GM19468 (cell line): Measurements from ENCODE around the gene CTSF.
"Not testable (repeated sequence)": the region's sequence is repeated elsewhere in the genome, so short reads cannot be mapped to it uniquely, and the experiment has no call there.

Experiments
- ATAC-seq: cut with Tn5 transposase; IDR thresholded peaks from one replicate; pipeline ENCODE4 v1.9.1; 2021; ENCODE audit warnings: mild to moderate bottlenecking, moderate library complexity, moderate number of reproducible peaks; ENCODE audit not compliant: unreplicated experiment; ENCODE audit errors: extremely low read depth

The CTSF gene

DNA sequence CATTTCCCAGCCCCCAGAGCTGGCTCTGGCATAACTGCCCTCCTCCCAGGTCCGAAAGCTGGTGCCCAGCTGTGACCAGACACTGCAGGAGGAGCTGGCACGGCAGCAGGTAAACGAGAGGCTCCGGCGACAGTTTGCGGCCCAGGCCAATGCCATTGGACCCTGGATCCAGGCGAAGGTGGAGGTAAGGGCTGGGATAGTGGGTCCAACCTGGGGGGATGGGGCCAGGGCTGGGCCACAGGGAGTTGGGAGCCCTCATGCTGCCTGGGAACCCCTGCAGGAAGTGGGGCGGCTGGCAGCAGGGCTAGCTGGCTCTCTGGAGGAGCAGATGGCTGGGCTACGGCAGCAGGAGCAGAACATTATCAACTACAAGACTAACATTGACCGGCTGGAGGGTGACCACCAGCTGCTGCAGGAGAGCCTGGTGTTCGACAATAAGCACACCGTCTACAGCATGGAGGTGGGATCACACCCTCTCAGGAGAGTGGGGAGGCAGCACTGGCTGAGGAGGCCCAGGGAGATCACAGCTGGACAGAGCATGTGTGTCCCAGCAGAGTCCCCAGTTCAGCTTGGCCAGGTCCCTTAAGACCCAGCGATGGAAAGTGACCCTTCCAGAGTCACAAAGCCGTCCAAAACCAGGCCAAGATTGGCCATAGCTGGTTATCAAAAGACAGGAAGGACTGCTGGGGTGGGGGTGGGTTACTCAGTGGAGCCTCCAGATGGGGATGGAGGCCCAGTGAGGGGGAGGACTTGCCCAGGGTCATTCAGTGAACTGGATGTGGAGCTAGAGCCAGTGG, 7.0 kb downstream of the CTSF start:
- ATAC-seq: no peak

DNA sequence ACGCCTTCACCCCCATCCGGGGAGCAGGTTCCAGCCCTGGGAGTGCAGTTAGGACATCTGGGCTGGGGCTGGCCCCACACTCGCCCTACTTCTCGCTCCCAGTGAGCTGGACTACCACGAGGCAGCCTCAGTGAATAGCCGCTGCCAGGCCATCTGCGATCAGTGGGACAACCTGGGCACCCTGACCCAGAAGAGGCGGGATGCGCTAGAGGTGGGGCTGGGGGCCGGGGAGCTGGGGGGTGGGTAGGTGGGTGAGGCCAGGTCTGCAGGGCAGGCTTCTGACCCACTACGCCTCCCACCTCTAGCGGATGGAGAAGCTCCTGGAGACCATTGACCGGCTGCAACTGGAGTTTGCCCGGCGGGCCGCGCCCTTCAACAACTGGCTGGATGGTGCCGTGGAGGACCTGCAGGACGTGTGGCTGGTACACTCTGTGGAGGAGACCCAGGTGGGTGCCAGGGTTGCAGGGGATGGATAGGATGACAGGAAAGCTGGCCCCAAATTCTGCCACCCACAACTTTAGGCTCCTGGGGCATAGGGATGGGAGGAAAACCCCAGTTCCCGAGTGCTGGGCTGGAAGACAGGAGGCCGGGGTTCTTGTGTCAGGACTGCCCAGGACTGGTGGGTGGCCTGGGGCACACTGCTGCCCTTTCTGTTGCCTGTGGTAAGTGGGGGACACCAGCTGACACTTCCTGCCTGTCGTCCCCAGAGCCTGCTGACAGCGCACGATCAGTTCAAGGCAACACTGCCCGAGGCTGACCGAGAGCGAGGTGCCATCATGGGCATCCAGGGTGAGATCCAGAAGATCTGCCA, 8.3 kb downstream of the CTSF start:
- ATAC-seq: no peak

DNA sequence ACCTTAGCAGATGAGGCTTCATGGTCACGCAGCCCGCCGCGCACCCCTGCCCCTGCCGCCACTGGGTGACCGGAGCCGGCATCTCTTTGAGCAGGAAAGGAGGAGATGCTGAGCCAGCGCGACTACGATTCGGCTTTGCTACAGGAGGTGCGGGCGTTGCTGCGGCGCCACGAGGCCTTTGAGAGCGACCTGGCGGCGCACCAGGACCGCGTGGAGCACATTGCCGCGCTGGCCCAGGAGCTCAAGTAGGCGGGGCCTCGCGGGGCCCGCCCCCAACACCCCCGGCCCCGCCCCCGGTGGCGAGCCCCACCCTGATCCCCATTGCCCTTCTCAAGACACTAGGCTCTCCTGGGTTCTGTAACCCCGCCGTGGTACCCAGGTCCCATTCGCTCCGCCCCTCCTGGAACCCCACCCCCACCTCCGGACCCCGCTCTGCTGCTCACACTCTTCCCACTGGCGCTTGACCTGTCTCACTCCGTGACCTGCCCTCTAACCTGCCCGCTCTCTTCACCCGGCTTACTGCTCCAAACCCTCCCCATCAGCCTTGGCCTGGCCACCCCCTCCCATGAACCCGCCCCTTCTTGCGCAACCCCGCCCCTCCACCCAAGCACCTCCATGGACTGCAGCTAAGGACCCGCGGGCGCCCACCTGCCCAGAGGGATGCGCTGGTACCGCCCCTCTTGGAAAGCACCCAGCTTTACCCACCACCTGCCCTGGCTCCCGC, 9.1 kb downstream of the CTSF start:
- no peak for ATAC-seq

DNA sequence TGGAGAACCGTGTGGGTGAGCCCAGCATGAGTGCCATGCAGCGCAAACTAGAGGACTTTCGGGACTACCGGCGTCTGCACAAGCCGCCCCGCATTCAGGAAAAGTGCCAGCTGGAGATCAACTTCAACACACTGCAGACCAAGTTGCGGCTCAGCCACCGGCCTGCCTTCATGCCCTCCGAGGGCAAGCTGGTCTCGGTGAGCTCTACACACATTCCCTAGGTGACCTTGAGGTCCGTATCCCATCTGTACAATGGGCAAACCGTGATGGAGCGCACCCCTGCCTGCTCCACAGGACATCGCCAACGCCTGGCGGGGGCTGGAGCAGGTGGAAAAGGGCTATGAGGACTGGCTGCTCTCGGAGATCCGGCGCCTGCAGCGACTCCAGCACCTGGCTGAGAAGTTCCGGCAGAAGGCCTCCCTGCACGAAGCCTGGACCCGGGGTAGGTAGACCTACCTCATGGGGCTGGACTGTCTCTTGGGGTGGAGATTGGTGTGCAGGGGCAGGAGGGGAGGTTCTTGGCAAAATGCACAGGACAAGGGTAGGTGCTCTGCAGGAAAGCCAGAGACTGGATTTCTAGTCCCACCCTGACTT, 10.6 kb downstream of the CTSF start:
- no peak for ATAC-seq

DNA sequence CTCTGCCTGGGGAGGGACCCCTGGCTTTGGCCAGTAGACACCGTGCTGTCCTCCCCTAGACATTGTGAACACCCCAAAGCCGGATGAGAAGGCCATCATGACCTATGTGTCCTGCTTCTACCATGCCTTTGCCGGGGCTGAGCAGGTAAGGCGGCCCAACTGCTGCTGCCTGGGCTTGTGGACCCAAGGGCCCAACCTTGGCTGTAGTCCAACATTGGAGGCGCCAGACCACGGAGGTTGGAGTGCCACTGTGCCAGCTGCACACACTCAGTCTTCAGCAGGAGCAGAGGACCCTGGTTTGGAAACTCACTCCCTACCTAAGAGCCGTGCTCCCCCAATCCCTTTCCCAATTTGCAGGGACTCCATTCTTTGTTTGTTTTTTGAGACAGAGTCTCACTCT, 12.3 kb downstream of the CTSF start:
- ATAC-seq: no peak

DNA sequence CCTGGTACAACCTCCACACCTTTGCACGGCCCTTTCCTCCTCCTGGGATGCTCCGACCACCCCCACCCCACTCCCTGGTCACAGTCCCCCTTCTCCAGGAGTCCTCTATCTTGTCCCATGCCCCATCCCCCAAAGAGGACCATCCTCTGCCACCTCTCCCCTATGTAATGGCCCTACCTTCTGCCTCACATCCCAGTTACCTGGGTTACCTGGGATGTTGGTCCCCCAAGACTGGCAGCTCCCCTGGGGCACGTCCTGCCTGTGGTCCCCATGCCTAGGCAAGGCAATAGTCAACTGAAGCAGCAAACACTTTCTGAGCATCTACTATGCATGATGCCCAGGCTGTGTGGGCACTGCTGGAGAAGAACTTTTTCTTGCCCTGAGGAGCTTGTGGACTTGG, 13.0 kb downstream of the CTSF start:
- no peak for ATAC-seq

DNA sequence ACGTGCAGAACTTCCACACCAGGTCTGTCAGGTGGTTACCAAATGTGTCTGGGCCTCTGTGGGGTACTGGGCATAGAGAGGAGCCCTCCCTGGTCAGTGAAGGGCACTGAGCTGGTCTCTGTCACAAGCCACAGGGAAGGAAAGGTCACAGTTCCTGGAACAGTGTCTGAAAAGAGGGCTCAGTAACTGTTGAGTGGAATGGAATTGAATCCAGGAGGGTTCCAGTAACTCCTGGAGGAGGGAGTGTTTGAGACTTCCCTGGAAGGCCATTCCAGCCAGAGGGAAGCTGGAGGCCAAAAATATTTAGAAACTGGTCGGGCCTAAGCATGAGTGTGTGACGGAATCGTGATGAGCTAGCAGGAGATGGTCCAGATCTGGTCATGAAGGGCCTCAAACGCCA, 13.8 kb downstream of the CTSF start:
- no peak for ATAC-seq

DNA sequence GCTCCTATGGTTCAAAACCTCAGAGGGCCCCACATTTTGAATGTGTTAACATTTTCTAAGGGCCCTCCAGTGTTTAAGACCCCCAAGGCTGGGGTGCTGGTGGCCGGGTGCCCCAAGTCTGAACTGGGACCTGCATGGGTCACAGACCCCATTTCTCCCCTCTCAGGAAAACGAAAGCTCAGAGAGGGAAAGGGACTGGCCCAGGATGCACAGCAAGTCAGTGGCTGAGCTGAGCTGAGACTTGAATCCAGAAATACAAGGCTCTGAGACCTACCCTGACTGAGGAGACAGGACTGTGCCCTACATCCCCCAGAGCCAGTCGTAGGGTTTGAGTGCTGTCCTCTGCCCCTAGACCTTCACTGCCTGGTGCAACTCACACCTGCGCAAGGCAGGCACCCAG, 17.5 kb downstream of the CTSF start:
- ATAC-seq: no peak

DNA sequence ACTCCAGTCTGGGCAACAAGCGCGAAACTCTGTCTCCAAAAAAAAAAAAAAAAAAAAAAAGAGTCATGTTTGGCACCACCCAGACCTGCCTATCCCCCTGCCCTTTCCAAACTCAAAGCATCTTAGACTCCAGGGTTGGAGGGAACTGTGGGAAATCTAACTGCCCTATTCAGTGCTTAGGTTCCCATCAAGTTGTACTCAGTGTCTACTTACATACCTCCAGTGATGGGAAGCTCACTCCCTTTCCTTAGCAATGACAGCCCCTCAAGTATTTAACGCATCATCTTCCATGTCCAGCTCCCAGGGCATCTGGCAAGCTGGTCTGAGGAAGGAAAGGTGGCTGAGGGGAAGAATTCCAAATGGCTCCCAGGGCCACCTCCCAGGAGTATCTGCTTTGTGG, 18.7 kb downstream of the CTSF start:
- ATAC-seq: no peak

DNA sequence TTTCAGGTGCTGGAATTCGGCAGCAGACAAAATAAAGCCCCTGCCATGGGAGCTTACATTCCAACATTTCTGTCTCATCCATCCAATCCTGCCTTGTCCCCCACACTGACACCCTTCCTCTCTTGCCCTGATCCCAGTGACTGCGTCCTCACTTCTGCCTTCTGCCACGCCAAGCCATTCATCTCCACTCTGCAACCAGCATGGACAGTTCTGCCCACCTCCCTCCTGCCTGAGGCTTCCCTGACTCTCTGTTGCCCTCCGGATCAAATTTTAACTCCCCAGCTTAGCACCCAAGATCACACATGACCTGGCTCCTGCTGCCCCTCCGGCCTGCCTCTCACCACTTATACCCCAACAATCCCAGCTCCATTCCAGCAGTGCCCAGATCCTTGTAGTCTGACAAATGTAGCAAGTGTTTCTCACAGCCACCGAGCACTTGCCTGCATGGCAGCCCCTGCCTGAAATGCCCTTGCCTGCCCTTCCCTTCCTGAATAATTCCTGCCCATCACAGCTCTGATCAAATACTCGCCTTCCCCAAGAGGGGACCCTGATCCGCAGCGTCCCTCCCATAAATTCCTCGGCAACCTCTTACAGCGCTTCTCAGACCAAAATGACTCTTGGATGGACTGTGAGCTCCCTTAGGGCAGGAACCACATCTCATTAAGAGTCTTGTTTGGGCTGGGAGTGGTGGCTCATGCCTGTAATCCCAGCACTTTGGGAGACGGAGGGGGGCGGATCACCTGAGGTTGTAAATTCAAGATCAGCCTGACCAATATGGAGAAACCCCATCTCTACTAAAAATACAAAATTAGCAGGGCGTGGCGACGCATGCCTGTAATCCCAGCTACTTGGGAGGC, 19.4 kb downstream of the CTSF start:
- no peak for ATAC-seq

DNA sequence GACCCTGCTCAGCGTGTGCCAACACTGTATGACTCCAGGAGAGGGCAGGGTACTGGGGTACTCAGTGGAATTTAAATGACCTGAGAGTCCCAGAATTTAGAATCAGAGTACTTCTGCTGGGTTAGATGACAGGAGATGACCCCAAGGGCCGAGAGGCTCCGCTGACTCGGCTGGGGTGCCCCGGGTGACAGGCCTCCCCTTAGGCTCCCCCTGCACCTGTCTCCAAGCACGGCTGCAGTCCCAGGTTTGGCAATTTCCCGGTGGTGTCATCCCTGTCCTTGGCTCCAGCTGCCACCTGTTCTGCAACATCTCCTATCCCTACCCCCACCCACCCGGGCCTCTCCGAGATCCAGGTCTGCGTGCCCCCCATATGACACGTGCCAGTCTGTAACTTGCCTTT, 20.4 kb downstream of the CTSF start:
- no peak for ATAC-seq

DNA sequence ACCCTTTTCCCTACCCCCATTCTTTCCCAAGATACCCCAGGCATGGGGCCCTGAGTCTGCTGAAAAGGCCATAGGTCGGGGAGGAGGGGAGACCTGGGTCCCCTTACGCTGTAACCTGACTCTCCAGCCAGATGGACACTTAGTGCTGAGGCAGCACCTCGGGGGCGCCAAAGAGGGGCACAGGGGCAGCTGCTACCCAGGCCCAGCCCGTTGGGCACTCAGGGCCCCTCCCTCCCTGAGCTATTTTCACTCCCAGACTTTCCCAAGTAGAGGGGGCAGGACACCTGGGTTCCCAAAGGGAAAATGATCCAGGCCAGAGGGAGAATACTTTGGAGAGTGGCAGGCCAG, 20.8 kb downstream of the CTSF start:
- ATAC-seq: no peak

DNA sequence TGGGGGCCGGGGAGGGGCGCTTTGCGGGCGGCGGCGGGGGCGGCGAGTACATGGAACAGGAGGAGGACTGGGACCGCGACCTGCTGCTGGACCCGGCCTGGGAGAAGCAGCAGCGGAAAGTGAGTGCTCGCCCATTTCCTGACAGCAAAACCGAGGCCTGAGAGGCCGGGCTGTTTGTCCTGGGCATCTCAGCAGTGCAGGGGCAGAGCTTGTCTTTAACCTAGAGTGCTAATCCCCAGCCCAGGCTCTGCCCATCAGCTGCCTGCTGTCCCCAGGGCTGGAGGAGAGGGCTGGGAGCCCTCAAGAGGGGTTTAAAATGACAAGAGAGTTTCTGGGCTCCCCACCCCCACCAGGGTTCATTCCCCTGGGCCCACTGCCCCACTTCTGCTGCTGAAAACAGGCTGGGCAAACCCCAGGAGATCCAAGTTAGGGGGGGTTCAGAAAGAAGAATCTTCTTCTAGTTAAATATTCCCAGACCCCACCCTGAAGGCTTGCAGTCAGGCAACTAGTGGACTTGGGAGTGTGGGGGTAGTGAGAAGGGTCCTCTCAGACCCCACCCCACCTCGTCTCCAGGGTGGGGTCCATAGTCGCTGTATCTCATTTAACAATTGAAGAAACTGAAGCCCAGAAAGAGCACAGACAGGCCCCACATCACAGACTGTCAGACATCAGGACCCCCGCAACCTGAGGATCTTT, 21.3 kb downstream of the CTSF start:
- ATAC-seq: no peak

DNA sequence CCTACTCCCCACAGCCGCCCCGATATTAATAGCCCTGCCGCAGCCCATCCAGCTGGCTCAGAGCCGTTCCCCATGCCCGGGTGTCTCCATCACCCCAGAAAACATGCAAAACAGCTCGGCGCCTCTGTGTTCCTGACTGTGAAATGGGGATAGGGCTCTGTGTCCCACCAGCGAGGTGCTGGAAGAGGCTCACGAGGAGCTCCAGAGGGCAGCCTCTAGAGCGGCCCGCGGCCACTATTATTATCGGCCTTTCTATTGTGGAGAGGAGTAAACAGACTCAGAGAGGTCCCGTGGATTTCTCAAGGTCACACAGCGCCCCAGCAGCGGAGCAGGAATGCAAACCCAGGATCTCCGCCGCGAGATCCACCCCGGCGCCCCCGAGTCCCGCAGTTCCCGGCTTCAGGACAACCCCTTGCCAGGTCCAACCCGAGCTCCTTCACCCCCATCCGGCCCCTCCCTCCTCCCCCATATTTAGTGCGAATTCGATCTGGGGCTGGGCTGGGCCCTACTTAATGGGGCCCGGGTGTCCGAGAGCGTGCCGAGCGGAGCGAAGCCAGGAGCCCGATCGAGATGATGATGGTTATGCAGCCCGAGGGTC, 21.9 kb downstream of the CTSF start, which contains the start of gene ACTN3:
TSS of gene ACTN3 (plus strand) at position 536 of the 598 bp plus-strand sequence. CDS start at position 571, 35 bp downstream.
- ATAC-seq: no peak

DNA sequence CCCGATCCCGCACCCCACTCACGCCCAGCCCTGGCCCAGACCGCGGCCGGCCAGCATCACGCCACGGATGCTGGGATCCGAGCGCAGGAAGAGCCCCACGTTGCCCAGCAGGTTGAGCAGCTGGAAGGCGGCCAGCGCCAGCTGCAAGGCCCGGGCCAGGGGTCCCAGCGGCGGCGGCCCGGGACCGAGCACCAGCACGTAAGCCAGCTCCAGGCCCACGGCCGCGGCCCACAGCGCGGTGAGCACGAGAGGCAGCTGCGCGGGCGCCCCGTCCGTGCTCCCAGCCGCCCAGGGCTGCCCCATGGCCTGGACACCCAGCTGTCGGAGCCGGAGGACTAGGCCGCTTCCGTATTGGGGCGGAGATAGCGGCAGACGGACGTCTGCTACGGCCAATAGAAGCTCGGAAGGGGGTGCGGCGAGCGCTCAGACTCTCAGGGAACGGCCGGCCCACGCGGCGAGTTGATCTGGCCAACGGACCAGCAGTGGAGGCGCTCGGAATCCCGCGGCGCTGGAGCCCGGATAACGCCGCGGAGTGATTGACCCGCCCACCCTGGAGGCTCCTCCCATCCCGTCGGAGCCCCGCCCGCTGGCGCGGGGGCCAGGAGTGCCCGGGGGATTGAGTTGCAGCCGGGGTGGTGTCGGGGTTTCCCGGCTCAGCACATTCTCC, 22.6 kb downstream of the CTSF start, which contains the start of gene ZDHHC24:
TSS of gene ZDHHC24 (minus strand) at position 348 of the 667 bp plus-strand sequence. CDS start at position 303, 45 bp downstream.
- ATAC-seq: peak; percentile 66

DNA sequence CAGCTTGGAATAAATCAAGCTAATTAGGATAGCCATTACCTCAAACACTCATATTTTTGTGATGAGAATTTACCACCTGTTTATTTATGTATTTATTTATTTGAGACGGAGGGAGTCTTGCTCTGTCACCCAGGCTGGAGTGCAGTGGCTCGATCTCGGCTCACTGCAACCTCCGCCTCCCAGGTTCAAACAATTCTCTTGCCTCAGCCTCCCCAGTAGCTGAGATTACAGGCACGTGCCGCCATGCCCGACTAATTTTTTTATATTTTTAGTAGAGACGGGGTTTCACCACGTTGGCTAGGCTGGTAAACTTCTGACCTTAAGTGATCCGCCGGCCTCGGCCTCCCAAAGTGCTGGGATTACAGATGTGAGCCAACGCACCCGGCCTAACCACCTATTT, 23.5 kb downstream of the CTSF start:
- not testable (repeated sequence) for ATAC-seq

DNA sequence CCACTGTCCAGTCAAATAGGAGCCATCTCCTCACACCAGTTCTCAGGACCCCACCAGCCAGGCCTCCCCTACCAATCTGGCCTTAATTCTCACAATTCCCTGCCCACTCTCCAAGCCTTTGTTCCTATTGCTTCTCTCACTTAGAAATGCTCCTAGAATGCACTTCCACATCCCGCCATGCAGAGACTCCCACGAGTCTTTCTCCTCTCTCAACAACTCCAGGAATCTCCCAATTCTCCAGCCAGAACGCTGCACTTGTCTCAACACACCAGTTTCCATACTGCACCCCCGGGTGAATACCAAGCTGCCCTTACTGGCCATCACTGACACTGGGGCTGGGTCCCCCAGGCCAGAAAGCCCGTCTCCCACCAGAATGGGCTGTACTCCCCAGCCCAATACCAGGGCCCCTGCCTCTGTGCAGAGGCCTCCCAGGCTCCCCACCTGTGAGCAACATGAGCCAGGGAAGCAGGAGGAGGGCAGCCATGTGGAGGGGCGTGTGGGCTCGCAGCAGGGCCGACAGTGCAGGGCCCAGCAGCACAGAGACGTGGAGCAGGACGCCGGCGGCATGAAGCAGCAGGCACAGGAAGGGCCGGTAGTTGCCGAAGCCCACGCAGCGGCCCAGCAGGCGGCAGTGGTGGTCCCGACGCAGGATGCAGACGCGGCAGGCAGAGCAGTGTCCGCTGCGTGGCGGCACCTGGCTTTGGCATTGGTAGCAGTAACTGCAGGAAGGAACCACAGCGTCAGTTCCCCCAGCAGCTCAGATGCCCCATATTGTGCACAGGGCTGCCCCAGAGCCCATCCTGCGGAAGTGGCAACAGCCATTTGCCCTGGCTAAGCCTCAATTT, 24.9 kb downstream of the CTSF start:
- no peak for ATAC-seq
